CD4-positive, alpha-beta T cell treated with Interleukin-2 at 100 ng/mL for 4 hours (primary cell): Measurements from ENCODE around the gene GNRHR.
A peak's percentile ranks its signal among the peaks of the same experiment; 100 is the strongest.
"Not testable (repeated sequence)": the region's sequence is repeated elsewhere in the genome, so short reads cannot be mapped to it uniquely, and the experiment has no call there.

ENCODE experiments used
- DNase-seq: peaks from one replicate; pipeline ENCODE4 v3.0.0-alpha.2; 2020; ENCODE audit warnings: low spot score

The GNRHR gene, protein sequence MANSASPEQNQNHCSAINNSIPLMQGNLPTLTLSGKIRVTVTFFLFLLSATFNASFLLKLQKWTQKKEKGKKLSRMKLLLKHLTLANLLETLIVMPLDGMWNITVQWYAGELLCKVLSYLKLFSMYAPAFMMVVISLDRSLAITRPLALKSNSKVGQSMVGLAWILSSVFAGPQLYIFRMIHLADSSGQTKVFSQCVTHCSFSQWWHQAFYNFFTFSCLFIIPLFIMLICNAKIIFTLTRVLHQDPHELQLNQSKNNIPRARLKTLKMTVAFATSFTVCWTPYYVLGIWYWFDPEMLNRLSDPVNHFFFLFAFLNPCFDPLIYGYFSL

DNA sequence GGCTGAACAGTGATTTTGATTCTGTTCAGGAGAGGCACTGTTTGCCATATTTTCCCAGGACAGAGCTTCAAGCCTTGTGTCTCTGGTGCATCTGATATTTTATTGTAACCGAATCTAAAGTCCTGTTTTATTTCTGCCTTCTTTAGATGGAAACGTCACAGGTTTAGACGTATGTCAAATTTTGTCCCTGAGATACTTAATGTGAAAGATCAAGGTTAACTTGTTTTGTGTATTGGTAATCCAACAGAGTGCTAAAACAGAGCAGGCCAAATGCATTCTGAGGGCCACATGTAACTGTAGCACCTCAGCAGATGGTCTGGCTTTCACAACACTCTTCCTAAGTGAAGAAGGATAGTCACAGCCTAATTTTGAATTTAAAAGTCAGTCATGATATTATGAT, at the start of gene GNRHR:
Gene GNRHR, minus strand, starts transcription at position 101 of the 400 bp plus-strand sequence. Its CDS starts 53 bp downstream, at position 48.
- DNase-seq = no peak

DNA sequence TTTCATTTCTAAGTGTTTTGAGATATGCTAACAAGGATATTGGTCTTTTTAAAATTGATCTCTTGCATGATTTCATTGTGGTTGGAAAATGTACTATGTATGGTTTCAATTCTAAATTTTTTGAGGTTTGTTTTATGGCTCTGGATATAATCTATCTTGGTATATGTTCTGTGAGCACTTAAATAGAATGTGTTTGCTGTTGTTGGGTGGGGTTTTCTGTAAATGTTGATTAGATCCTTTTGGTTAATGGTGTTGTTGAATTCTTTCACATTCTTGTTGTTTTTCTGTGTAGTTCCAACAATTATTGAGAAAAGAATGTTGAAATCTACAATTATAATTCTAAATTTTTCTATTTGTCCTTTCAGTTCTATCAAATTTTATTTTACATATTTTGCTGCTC, 42.6 kb upstream of the GNRHR start:
- DNase-seq = no peak

DNA sequence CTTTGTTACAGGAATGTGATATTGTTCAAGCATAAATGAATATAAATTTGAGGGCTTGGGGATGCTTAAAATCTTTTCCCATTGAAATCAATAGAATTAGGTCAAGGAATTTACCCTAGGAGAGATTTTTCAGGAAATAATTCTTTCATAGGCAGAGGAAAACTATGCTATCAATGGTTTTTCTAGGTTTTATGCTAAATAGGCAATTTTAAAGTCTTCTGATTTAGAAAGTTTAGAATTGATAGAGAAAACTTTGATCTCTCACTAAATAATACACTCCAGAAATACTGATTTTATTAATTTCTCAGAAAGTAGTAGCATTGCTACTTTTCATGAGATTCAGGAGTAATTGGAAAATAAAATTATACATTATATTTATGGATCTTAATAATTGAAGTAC, 36.5 kb upstream of the GNRHR start:
- no peak for DNase-seq

DNA sequence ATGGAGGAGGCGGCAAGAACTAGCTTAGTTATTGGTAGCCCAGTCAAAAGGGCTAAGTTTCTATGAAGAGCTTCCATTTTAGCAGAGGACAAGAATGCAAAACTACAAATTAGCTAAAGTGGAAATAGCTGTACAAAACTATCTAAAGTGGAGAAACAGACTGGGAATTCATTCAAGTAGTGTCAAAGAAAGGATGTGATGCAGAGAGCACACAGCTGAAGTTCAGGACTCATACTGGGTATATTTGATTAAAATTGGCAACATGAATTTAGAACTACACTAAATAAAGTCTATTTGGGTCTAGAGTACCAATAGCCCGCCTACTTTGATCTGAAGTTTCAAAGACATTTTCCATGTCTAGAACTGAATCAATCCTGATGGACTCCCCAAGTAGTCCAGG, 33.1 kb upstream of the GNRHR start:
- no peak for DNase-seq

DNA sequence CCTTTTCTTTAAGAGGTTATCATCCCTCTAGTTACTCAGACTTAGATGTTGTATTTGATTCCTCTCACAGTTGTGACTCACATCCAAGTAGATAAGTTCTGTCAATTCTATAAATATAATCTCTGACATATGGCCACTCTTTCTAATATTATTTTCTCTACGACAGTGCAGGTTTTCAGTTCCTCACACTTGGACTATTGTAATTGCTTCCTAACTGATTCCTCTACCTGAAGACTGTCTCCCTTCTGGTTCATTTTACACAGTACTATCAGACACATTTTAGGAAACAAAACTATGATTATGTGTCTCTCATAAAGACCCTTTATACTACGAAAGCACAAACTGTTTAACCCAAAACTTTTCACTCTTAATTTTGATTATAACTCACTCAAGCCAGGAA, 31.3 kb upstream of the GNRHR start:
- no peak for DNase-seq

DNA sequence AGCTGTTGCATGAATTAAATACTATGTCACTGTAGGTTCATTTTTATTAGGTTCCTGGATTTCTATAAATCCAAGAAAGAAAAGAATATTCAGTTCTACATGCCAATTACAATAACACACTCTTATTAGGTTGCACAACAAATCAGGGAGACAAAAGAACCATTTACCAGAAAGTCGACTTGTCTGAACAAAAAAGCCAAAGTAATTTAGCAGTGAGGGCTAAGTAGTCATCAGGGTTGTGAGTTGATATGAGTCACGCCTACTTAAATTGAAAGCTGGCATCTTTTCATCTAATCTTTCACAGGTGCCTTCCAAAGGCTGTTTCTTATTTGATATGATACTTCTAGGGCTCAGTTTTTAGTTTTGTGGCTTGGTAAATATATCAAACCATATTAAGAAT, 25.4 kb upstream of the GNRHR start:
- DNase-seq = no peak

DNA sequence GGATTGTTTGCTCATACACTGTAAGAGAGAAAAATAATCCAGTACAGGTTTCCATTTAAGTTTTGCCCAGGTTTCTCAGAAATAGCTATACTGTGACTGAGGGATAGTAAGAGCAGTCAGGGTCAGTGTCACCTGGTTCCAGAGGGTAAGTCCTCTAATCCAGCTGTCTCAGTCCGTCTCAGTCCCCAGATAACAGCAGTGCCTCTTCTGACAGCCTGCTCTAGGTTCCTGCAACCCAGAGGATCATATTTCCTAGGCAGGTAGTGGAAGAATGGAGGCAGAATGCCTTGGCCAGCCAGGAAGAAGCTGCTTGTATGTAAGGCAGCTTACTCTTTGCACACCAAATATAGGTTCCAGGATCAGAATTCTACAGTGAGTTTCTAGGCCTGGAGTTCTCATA, 22.6 kb upstream of the GNRHR start:
- no peak for DNase-seq

DNA sequence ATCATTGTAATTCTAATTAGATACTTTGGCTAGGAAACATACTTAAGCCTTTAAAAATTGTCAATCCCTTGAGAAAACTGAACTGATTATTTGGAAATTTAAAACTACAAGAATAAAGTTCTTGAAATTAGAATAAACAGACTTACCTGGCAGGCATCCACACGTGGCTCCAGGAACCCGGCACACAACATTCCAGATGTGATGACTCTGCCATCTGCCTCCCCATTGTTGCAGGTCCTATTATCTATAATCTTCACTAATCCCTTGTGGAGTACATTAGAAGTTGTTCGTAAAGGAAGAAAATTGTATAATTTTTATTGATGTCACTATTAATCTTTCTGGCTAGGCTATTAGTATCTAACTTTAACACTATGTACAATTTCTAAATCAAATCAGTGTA, 16.2 kb upstream of the GNRHR start:
- no peak for DNase-seq

DNA sequence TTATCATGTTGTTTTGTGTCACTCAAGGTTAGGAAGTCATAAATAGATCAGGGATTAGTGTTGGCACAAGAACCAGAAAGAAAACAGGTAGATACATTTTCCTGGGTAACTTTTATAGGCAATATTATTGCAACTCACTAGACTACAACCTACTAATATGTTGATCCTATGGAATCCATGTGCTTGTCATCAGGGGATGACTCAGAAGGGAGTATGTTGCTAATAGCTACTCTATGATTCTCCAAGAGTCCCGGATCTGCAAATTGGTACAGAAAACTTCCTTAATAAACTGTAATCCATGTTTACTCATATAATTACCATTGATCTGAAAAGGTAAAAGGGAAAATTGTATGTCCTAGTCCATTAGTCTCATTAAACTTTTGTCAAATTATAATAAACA, 11.7 kb upstream of the GNRHR start:
- DNase-seq = no peak

DNA sequence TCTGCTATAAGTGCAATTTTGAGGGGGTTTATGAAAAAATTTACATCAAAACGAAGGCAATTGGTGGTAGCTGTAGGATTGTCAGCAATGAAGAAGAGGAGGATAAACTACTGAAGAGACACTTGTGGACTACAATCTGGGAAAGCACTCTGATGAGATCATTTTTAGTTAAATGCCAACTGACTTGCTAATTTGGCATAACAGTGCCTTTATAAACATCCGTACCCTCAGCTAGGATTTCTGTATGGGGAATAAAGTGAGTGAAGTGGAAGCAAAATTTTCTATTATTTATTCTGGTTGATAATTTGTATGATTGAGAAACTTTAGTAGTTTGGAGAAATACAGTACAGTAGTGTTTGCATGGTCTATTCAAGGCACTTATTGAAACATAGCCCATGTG, 11.2 kb upstream of the GNRHR start:
- DNase-seq = no peak

DNA sequence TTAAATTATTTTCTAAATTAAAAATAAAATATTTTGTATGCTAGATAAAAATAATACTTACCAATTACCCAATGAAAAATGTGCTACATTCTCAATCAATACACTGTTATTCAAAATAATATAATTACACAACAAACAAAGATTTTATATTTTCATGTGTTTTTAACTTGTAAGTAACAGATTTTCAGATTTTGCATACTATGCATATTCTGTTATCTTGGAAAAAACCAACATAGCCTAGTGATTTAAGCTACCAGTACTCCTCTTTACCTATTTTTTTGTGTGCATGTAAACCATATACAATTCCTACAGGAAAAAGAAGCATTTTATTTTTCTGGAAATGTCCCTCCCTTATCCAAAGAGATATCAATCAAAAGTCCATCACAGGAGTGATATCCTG, 10.0 kb upstream of the GNRHR start:
- DNase-seq = no peak

DNA sequence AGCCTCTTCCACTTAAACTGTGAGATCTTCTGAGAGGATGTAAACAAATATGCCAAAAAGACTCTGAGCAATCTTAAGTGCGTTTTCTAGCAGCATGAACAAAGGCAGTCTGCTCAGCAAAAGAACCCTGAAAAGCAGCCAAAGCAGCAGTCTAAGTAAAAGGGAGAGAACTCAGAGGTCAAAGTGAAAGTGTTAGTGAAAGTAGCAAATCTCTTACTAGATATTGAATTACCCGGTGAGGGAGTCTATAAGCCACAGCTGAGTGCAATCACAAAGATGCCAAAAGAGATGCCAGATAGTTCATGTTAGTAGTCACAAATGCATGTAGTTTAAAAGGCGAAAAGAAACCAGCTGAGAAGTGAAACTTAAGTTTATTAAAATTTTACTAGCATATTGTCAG, 7.9 kb upstream of the GNRHR start:
- no peak for DNase-seq

DNA sequence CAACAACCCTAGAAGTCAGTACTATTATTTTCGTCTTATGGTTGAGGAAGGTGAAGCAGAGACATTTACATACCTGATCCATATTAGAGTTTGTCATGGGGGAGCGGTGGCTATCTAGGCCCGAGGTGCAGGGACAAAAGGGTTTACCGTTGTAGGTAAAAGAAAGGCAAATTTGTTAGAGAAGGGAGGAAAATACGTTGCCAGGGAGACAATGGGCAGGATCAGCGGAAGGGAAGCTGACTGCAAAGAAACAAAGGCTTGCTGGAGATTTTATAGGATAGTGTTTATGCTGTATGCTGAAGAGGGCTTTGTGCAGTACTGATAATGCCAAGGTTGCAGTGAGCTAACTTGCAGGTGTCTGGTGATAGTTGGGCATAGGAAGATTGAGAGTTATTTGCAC, 2.8 kb upstream of the GNRHR start:
- DNase-seq = not testable (repeated sequence)

DNA sequence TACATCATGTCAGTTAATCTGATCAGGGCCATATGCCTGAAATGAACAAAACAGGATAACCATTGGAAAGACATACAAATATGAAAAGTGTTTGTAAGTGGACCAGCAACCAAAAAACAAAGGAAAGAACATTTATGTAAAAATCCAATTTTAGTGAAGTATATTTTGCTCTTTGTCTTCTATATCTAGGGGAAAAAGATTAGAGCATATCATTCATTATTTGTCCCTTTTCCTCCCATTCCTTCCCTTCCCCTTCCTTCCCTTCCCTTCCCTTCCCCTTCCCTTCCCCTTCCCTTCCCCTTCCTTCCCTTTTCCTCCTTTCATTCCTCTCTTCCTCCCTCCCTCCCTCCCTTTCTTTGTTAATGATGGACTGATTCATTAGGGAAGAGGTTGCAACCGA, 1.8 kb upstream of the GNRHR start:
- DNase-seq = no peak

DNA sequence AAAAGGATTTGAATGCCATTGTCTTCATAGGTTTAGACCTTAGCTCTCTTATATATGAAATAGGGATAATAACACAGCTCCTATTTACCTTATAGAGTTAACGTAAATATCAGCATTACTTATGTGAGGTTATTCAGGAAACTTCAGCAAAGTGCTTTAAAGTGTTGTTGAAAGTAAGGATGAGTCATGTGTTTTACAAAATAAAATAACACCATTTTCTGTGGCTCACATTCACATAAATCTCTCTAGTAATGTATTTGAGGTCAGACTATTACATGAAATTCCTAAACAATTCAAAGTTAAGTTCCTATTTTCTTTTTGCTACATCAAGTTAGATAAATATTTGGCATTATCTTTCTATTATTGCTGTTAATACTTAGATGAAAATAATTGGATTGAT, 2.9 kb downstream of the GNRHR start:
- no peak for DNase-seq

DNA sequence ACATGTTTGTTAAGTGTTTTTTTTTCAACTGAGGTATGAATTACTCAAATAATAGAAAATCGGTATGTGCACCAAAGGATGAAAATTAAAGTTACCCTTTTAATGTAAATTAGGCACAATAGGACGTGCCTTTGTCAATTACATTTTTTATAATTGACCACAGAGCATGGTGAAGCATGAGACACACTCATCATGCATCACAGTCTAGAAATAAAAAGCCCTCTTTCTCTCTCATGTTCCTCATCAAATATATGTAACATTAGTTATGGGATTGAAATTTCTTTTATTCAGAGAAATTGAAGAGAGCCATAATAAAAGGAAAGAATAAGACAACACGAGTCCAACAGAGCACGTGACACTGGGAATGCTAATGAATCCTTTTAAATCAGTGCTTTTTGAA, 3.5 kb downstream of the GNRHR start:
- no peak for DNase-seq

DNA sequence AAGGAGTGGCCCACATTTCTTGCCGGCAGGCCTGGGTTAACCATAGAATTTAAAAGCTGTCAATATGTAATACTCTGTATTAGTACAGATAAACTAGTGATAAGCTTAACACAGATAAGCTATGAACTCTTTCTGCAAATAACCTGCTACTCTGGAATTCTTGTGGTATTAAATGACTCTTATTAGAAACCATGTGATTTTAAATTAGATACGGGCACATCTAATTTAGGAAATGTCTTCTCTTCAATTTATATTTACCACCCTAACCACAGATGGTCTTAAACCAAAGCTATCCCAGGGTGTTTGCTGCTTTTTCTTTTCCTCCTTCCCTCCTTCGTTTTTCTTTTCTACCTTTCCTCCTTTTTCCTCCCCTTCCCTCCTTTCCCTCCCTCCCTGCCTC, 4.9 kb downstream of the GNRHR start:
- DNase-seq = no peak

DNA sequence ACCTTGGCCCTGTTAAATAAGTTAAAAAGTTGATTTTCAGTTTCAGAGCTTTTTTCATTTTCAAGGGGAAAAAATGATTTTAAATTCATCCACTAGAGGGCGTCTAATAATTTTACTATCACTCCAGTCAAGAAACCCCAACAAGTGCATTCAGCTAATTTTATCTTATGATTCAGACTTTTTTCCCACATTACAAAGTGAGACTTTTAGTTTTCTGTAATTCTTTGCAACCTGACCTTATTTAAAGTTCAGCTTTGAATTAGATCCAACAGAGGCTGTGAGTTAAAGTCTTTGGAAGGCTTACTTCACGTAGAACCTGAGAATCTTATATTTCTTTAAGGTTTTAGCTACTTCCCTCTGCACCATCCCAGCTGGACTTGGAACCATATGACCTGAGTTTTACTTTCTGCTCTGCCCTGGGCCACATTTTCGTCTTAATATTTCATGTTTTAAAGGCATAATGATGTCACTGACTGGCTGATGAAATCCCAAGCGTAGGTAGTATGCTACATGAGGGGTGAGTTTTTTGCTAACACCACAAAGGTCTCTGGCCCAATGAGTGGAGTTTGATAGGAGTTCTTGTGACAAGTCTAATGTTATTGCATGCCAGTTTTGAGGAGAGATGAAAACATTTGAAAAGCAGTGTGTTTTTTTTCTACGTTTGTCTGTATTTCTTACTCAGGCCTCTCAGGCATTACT, 7.2 kb downstream of the GNRHR start:
- DNase-seq = peak; percentile 57

DNA sequence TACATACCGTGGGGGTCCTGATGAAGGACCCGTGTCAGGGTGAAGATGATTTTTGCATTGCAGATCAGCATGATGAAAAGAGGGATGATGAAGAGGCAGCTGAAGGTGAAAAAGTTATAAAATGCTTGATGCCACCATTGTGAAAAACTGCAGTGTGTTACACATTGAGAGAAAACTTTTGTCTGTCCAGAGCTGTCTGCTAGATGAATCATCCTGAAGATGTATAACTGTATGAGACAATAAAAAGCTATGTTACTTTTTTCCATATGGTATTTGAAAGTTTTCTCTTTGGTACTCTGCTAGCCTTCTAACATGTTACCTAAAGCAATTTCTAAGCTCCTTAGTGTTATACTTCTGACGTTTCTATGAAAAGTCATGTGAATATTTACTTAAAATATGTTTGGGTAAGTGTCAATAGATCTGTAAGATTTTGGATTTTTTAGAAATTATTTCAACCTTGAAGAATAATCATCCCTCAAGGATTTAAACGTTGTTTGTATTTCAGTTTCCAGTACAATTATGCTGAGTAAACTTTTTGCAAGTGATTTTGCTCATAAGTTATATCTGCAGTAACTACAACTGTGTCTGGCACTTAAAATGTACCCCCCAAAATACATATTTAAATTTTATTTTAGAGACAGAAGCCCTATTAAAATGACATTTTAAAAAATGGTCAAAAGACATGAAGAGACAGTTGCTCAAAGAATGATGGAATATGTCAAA, 9.5 kb downstream of the GNRHR start:
- DNase-seq = no peak

DNA sequence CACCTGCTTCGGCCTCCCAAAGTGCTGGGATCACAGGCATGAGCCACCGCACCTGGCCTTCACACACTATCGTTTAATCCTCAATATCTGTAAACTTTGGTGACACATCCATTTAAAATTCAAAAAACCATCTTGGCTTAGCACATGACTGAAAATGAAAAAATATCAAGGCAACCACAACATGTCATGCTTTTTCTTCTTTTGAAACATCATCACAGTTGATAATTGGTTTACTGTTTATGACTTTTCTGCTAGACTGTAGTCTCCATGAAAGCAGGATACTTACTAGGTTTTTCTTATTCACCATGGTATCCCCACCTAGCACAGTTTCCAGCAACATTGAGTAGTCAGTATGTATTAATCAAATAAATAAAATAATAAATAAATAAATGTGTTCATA, 11.0 kb downstream of the GNRHR start:
- no peak for DNase-seq

DNA sequence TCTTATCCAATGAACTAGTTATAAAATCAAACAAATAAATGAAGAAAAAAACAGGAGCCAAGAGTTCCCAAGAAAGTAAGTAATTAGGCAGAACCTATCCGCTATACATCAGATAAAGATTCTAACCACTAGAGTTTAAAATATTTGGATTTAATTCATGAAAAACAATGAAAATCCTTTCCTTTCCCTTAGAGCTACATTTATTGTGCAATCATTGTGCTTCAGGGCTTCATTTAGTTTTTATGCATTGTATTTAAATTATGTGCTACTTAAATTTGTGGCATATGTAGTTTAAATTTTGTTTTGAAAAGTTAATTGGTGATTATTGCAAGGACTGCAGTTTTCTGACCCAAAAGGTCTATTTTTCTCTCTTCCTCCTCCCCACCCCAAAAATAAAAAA, 17.9 kb downstream of the GNRHR start:
- DNase-seq = no peak

DNA sequence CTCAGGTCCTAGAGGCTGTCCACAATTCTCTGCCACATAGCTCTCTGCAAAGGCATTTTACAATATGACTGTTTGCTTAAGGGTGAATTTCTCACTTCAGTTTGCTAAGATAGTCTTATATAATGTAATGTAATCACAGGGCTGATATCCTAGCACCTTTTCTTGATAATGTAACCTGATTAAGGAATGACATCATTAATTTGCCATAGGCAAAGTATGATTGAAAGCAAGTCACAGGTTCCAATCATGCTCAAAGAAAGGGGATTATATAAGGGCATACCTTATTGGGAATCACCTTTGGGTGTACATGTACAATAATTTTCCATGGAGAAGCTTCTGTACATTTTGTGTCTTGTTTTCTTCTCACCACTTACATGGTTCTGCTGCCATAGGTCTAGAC, 18.9 kb downstream of the GNRHR start:
- no peak for DNase-seq

DNA sequence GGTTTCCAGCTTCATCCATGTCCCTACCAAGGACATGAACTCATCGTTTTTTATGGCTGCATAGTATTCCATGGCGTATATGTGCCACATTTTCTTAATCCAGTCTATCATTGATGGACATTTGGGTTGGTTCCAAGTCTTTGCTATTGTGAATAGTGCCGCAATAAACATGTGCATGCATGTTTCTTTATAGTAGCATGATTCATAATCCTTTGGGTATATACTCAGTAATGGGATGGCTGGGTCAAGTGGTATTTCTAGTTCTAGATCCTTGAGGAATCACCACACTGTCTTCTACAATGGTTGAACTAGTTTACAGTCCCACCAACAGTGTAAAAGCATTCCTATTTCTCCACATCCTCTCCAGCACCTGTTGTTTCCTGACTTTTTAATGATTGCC, 23.7 kb downstream of the GNRHR start:
- DNase-seq = not testable (repeated sequence)
